Myometrial cell (primary cell): Measurements from ENCODE around the gene NPHP3. TPM values are rescaled to one million over a fixed set of nuclear protein-coding genes. Genes with fewer than 3 reads are reported as not detected.

Experiments used
- total RNA-seq: library from RNA; depleted of rRNA; stranded (reverse); fragments of >200 nt; gene quantifications from 2 replicates; pipeline ENCODE4 v1.2.3, GENCODE V29; 2015

Gene NPHP3, protein sequence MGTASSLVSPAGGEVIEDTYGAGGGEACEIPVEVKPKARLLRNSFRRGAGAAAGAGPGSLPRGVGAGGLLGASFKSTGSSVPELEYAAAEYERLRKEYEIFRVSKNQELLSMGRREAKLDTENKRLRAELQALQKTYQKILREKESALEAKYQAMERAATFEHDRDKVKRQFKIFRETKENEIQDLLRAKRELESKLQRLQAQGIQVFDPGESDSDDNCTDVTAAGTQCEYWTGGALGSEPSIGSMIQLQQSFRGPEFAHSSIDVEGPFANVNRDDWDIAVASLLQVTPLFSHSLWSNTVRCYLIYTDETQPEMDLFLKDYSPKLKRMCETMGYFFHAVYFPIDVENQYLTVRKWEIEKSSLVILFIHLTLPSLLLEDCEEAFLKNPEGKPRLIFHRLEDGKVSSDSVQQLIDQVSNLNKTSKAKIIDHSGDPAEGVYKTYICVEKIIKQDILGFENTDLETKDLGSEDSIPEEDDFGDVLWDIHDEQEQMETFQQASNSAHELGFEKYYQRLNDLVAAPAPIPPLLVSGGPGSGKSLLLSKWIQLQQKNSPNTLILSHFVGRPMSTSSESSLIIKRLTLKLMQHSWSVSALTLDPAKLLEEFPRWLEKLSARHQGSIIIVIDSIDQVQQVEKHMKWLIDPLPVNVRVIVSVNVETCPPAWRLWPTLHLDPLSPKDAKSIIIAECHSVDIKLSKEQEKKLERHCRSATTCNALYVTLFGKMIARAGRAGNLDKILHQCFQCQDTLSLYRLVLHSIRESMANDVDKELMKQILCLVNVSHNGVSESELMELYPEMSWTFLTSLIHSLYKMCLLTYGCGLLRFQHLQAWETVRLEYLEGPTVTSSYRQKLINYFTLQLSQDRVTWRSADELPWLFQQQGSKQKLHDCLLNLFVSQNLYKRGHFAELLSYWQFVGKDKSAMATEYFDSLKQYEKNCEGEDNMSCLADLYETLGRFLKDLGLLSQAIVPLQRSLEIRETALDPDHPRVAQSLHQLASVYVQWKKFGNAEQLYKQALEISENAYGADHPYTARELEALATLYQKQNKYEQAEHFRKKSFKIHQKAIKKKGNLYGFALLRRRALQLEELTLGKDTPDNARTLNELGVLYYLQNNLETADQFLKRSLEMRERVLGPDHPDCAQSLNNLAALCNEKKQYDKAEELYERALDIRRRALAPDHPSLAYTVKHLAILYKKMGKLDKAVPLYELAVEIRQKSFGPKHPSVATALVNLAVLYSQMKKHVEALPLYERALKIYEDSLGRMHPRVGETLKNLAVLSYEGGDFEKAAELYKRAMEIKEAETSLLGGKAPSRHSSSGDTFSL (N-terminal part only)
- total RNA-seq: 16.4 and 22.2 TPM in 2 replicates

DNA sequence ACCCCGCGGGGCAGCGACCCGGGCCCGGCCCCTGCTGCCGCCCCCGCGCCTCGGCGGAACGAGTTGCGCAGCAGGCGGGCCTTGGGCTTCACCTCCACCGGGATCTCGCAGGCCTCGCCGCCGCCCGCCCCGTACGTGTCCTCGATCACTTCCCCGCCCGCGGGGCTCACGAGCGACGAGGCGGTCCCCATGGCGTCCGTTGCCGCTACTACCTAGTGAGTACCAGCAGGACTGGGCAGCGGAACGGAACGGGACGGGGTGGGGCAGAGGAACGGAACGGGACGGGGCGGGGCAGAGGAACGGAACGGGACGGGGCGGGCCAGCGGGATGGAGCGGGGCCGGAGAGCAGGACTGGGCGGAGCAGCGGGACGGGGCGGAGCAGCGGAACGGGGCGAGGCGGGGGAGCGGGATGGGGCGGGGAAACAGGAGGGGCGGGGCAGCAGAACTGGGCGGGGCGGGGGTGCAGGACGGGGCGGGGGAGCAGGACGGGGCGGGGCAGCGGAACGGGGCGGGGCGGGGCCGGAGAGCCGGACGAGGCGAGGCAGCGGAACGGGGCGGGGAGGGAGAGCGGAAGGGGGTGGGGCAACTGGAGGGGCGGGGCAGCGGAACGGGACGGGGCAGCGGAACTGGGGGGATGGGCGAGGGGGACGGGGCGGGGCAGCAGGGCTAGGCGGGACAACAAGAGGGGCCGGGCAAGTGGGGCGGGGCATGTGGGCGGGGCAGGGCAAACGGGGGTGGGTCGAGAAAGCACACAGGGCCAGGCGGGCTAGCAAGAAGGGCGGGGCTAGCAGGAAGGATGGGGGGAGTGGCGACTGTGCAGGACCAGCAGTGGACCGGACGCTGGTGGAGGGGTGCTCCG lies at the start of gene NPHP3:
NPHP3 (minus strand) TSS at position 245 of the 859 bp plus-strand sequence; CDS start at position 191, 54 bp downstream.

DNA sequence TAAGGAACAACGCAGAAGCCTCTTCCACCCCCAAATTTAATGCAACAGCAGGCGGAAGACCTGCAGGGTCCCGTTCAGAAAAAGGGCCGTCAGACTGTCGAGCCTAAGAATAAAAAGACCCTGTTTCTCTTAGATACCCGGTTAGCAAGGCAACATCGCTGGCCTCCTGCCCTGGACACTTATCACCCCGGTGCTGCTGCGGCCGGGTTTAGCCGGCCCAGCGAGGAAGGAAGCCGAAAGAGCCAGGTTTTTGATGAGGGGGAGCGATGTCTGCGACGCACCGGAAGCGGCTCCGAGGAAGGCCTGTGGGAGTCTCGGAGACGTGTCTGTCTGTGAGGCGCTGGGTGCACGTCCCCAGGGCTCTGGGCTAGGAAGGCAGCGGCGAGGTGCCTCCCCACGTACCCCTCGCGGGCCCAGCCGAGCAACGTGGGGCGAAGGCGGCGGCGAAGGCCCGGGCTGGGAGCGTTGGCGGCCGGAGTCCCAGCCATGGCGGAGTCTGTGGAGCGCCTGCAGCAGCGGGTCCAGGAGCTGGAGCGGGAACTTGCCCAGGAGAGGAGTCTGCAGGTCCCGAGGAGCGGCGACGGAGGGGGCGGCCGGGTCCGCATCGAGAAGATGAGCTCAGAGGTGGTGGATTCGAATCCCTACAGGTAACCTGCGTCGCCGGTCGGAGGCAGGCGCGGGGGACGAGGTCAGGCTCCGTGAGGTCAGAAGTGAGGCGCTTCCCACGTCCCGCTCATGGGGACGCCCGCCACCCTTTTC lies 62.0 kb downstream of the NPHP3 start, which contains the start of gene UBA5:
UBA5 (plus strand) TSS at position 278 of the 759 bp plus-strand sequence; CDS start at position 487, 209 bp downstream.

DNA sequence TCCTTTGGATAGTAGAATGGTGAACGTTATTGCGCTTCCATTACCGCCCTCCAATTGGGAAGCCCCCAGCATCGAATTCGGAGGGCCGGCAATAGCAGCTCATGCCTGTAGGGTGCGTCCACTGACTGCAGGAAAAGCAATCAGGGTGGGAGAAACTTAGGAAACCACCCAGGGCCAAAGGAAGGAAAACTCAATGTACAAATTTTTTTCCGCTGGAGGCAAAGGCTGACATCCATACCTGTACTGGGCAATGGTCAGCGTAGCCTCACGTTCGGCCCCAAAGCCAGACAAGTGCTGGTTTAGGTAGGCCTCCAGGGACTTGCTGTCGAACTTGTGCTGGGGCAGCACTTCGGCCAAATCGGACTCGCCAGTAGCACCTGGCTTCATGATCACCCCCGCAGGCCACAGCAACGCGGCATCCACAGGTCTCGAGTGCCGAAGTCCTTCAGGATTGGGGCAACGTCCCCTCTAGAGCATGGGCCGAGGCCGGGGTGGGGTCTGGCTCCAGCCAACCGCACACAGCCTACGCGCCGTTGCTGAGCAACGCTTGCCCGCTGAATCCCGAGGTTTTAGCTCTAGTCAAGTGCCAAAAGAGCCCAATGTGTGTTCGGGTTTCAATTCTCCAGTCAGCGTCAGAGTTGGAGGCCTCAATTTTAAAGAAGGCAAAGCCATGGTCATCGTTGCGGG lies 62.7 kb downstream of the NPHP3 start, which contains the start of gene ACAD11:
ACAD11 (minus strand) TSS at position 445 of the 687 bp plus-strand sequence; CDS start at position 387, 58 bp downstream.

Other genes starting within 250 kb of the NPHP3 start
- 0.35 and 0.58 TPM in 2 replicates for gene ACKR4, start 125.1 kb downstream of the NPHP3 start, total RNA-seq
- gene ACAD11, start 62.6 kb downstream of the NPHP3 start, total RNA-seq: 16.4 and 30.8 TPM in 2 replicates
- gene UBA5, start 62.1 kb downstream of the NPHP3 start, total RNA-seq: 20.2 and 42.9 TPM in 2 replicates